GM23248 (cell line): ENCODE data around the gene SLC25A33.

Experiments used
- EZH2 ChIP-seq: fragments of 200-600 bp; sonication (generic); IDR thresholded peaks from 2 replicates; pipeline ENCODE4 v1.6.1; 2018; ENCODE audit warnings: antibody characterized with exemption, mild to moderate bottlenecking; ENCODE audit not compliant: insufficient read depth, poor library complexity, severe bottlenecking
- EZH2phosphoT487 ChIP-seq: fragments of 200-600 bp; sonication (generic); IDR thresholded peaks from 2 replicates; pipeline ENCODE4 v1.6.1; 2018; ENCODE audit warnings: antibody characterized with exemption, moderate library complexity, mild to moderate bottlenecking, low read depth; ENCODE audit not compliant: insufficient read depth

DNA sequence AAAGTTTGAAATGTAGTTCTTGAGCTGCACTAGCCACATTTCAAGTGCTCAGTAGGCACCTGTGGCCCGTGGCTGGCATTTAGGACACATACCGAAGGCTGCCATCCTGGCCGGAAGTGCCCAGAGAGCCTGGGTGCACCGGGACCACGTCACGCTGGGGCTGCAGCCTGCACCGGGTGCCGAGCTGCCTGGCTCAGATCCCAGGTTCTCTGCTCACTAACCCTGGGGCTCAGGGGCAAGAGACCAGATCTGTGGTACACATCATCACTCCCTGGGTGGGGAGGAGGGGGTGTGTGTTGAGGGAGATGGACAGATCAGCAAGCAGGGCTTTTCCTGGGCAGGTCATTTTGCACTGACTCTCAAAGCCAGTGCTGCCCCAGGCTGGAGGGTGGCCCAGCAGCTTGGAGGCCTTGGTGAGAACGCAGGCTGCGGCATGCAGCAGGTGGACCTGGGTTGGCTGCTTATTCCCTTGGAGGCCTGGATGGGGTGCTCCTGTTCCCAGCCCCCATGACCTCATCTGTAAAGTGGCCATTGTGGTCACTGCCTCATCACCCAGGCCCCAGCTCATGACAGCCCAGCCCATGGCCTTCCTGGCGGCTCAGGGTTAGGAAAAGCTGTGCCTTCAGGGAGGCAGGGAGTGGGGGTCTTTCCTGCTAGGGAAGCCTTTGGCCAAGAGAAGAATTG lies 73.0 kb downstream of the SLC25A33 start:
- no peak for TF ChIP-seq EZH2
- no peak for TF ChIP-seq EZH2phosphoT487
